K562 (cell line): ENCODE data around the gene TMEM139.

Source experiments
- CREB1 ChIP-seq, 2 experiments: sonication (generic) in 1 of 2; formaldehyde crosslinking in 1 of 2; IDR thresholded peaks; 2 replicates each; pipeline versions ENCODE4 v1.6.1 to v1.8.0; 2012 to 2022; ENCODE audit warnings: inconsistent platforms in 1 of 2, mild to moderate bottlenecking in 1 of 2, missing genetic modification reagents in 1 of 2, moderate library complexity in 1 of 2
- ELK1 ChIP-seq: sonication (generic); formaldehyde crosslinking; IDR thresholded peaks from 2 replicates; pipeline ENCODE4 v1.8.1; 2022; ENCODE audit warnings: missing genetic modification reagents
- HDGF ChIP-seq: fragments of 450-650 bp; IDR thresholded peaks from 2 replicates; pipeline ENCODE4 v1.6.1; 2016
- HNRNPUL1 ChIP-seq: fragments of 200-400 bp; formaldehyde crosslinking; IDR thresholded peaks from 2 replicates; pipeline ENCODE4 v1.6.1; 2017; ENCODE audit warnings: low read length
- POLR2A ChIP-seq: fragments of 450-650 bp; conservative IDR thresholded peaks from 2 replicates; pipeline ENCODE4 v1.6.1; 2016
- RBBP5 ChIP-seq: fragments of 200-600 bp; sonication (generic); IDR thresholded peaks from 2 replicates; pipeline ENCODE4 v1.6.1; 2012; ENCODE audit warnings: borderline replicate concordance, mild to moderate bottlenecking, low read length, control low read depth, inconsistent platforms; ENCODE audit not compliant: insufficient read depth, poor library complexity, severe bottlenecking
- TSHZ1 ChIP-seq: fragments of 250-450 bp; sonication (Bioruptor Pico); IDR thresholded peaks from 2 replicates; pipeline ENCODE4 v1.4.0; 2020; ENCODE audit warnings: mild to moderate bottlenecking, moderate library complexity

GRCh38 chr7:143236408-143236990 lies 48.3 kb upstream of the TMEM139 start:
- TF ChIP-seq TSHZ1 (CRISPR knock-in tag) (no peak), RBBP5 (no peak), CREB1 (IDR thresholded peaks at IDR 0.05) (no peak), CREB1 (CRISPR knock-in tag; IDR thresholded peaks at IDR 0.05) (no peak), HDGF (no peak), HNRNPUL1 (no peak), POLR2A (no peak), ELK1 (no peak)
